Gastrocnemius medialis (tissue), 4 donors: ENCODE data around the gene SOAT1.

Experiments
- CTCF ChIP-seq, 5 experiments: fragments of 450-650 bp in 3 of 5; fragments of 200-600 bp in 2 of 5; sonication (generic) in 2 of 5; IDR thresholded peaks in 4 of 5; conservative IDR thresholded peaks in 1 of 5; 1 replicate in 4 of 5; 2 replicates in 1 of 5; pipeline ENCODE4 v1.5.1; 2016 to 2019; ENCODE audit warnings: antibody characterized with exemption in 5 of 5, mild to moderate bottlenecking in 3 of 5, moderate library complexity in 3 of 5
- POLR2A ChIP-seq, 2 donors: fragments of 450-650 bp; IDR thresholded peaks; one replicate each; pipeline ENCODE4 v1.6.1; 2017; ENCODE audit warnings: antibody characterized with exemption in 2 of 2, mild to moderate bottlenecking in 2 of 2, moderate library complexity in 2 of 2

GRCh38 chr1:179321533-179322216 lies 28.1 kb downstream of the SOAT1 start:
- TF ChIP-seq POLR2A (IDR thresholded peaks at IDR 0.05): no peak
- TF ChIP-seq CTCF (IDR thresholded peaks at IDR 0.05 in 4 of 5, conservative IDR thresholded peaks at IDR 0.05 in 1 of 5): no peak
